Measurements from ENCODE around the gene LETM1.

LETM1 gene

GRCh38 chr4:1823545-1823932, 32.4 kb downstream of the LETM1 start:
- DNase-seq, result no peak

GRCh38 chr4:1822568-1823544, 33.1 kb downstream of the LETM1 start:
- no peak for DNase-seq

- no peak for DNase-seq
Observed at GRCh38 chr4:1821679-1822567, 34.0 kb downstream of the LETM1 start.

- DNase-seq, result no peak
Observed at GRCh38 chr4:1819816-1820215, 36.1 kb downstream of the LETM1 start.

- no peak for DNase-seq
Observed at GRCh38 chr4:1819284-1819683, 36.7 kb downstream of the LETM1 start.

GRCh38 chr4:1815997-1816860, 39.7 kb downstream of the LETM1 start:
- DNase-seq, result no peak

- DNase-seq, result no peak
Observed at GRCh38 chr4:1815096-1815996, 40.6 kb downstream of the LETM1 start.

- DNase-seq, result no peak
Observed at GRCh38 chr4:1814453-1814852, 41.5 kb downstream of the LETM1 start.

- DNase-seq, result no peak
Observed at GRCh38 chr4:1813915-1814314, 42.0 kb downstream of the LETM1 start.

- no peak for DNase-seq
Observed at GRCh38 chr4:1813231-1813630, 42.7 kb downstream of the LETM1 start.

- no peak for DNase-seq
Observed at GRCh38 chr4:1812720-1813119, 43.2 kb downstream of the LETM1 start.

GRCh38 chr4:1810765-1811164, 45.2 kb downstream of the LETM1 start:
- DNase-seq, result no peak

- peak; percentile 45 for DNase-seq
Observed at GRCh38 chr4:1809754-1810502, 46.0 kb downstream of the LETM1 start.

- no peak for DNase-seq
Observed at GRCh38 chr4:1808851-1809753, 46.9 kb downstream of the LETM1 start.

GRCh38 chr4:1808396-1808795, 47.6 kb downstream of the LETM1 start:
- DNase-seq, result no peak

- DNase-seq, result no peak
Observed at GRCh38 chr4:1807332-1807777, 48.6 kb downstream of the LETM1 start.

GRCh38 chr4:1806596-1807331, 49.2 kb downstream of the LETM1 start:
- DNase-seq, result no peak

GRCh38 chr4:1806223-1806564, 49.8 kb downstream of the LETM1 start:
- no peak for DNase-seq
